Right atrium auricular region (tissue), 2 donors: ENCODE measurements around the gene RELB. TPM values are rescaled to one million over a fixed set of nuclear protein-coding genes. Genes with fewer than 3 reads are reported as not detected.

Experiments used
- DNase-seq: peaks from one replicate; pipeline ENCODE4 v3.0.0-alpha.2; 2019; ENCODE audit warnings: low spot score
- H3K27ac ChIP-seq, 2 donors: fragments of 200-600 bp; sonication (generic); 1 replicate in 1 of 2; 2 replicates in 1 of 2; pipeline ENCODE4 v1.5.1; 2016 to 2019
- H3K27me3 ChIP-seq, 2 donors: fragments of 200-600 bp; sonication (generic); one replicate each; pipeline versions ENCODE4 v1.5.1 to v1.6.0; 2017 to 2019
- H3K36me3 ChIP-seq: fragments of 200-600 bp; sonication (generic); one replicate; pipeline ENCODE4 v1.5.1; 2016
- H3K4me1 ChIP-seq, 2 donors: fragments of 200-600 bp; sonication (generic); one replicate each; pipeline versions ENCODE4 v1.5.1 to v1.6.0; 2017 to 2019
- H3K4me3 ChIP-seq, 2 donors: fragments of 200-600 bp; sonication (generic); 1 replicate in 1 of 2; 2 replicates in 1 of 2; pipeline ENCODE4 v1.5.1; 2017 to 2019; ENCODE audit warnings: mild to moderate bottlenecking in 1 of 2, moderate library complexity in 1 of 2
- H3K9me3 ChIP-seq, 2 donors: fragments of 200-600 bp; sonication (generic); one replicate each; pipeline ENCODE4 v1.5.1; 2019
- CTCF ChIP-seq, 2 donors: fragments of 200-600 bp; sonication (generic); IDR thresholded peaks; one replicate each; pipeline ENCODE4 v1.5.1; 2019; ENCODE audit warnings: antibody characterized with exemption in 2 of 2
- total RNA-seq, 2 donors: library from RNA; depleted of rRNA; stranded (reverse); fragments of >200 nt; gene quantifications; one replicate each; pipeline ENCODE4 v1.1.0, GENCODE V29; 2016

Gene RELB
- total RNA-seq, 2 donors from 2014 or later: 1.3 to 3.1 TPM

- no peak for DNase-seq
- no peaks in the 10 kb centered on the region for H3K27me3 ChIP-seq
- H3K9me3 ChIP-seq: no peaks in the 10 kb centered on the region
- H3K4me1 ChIP-seq: peaks cover 0 to 60% of the 10 kb centered on the region in 2 donors
- TF ChIP-seq CTCF (IDR thresholded peaks at IDR 0.05): no peak
- H3K27ac ChIP-seq: no peak overlapping the region
- H3K36me3 ChIP-seq: peaks cover 15% of the 10 kb centered on the region
- H3K4me3 ChIP-seq: no peak overlapping the region
These were observed 43.2 kb upstream of the RELB start for GRCh38 chr19:44958090-44958489.

GRCh38 chr19:44959691-44960090, 41.6 kb upstream of the RELB start:
- Histone ChIP-seq H3K36me3 (peaks cover 27% of the 10 kb centered on the region), H3K27me3 (no peaks in the 10 kb centered on the region), H3K9me3 (no peaks in the 10 kb centered on the region), H3K4me1 (peaks cover 0 to 49% of the 10 kb centered on the region in 2 donors), H3K4me3 (no peak overlapping the region), H3K27ac (no peak overlapping the region)
- TF ChIP-seq CTCF (IDR thresholded peaks at IDR 0.05): no peak
- no peak for DNase-seq

- Histone ChIP-seq H3K4me1 (peaks cover 0 to 44% of the 10 kb centered on the region in 2 donors), H3K4me3 (no peak overlapping the region), H3K27me3 (no peaks in the 10 kb centered on the region), H3K36me3 (peaks cover 39% of the 10 kb centered on the region), H3K9me3 (no peaks in the 10 kb centered on the region), H3K27ac (no peak overlapping the region)
- no peak for TF ChIP-seq CTCF (IDR thresholded peaks at IDR 0.05)
- no peak for DNase-seq
These were observed 40.1 kb upstream of the RELB start for GRCh38 chr19:44960906-44961728.

- no peaks in the 10 kb centered on the region for H3K27me3 ChIP-seq
- H3K4me1 ChIP-seq: peaks cover 0 to 37% of the 10 kb centered on the region in 2 donors
- no peak for TF ChIP-seq CTCF (IDR thresholded peaks at IDR 0.05)
- no peak for DNase-seq
- H3K9me3 ChIP-seq: no peaks in the 10 kb centered on the region
- no peak overlapping the region for H3K27ac ChIP-seq
- H3K36me3 ChIP-seq: peaks cover 46% of the 10 kb centered on the region
- no peak overlapping the region for H3K4me3 ChIP-seq
These were observed 39.4 kb upstream of the RELB start for GRCh38 chr19:44961821-44962220.

GRCh38 chr19:44968118-44968517, 33.1 kb upstream of the RELB start:
- H3K27ac ChIP-seq: no peak overlapping the region
- H3K9me3 ChIP-seq: no peaks in the 10 kb centered on the region
- H3K4me1 ChIP-seq: no peaks in the 10 kb centered on the region
- no peak overlapping the region for H3K4me3 ChIP-seq
- H3K27me3 ChIP-seq: no peaks in the 10 kb centered on the region
- DNase-seq: no peak
- no peak for TF ChIP-seq CTCF (IDR thresholded peaks at IDR 0.05)
- H3K36me3 ChIP-seq: peaks cover 51% of the 10 kb centered on the region

- Histone ChIP-seq H3K27ac (no peak overlapping the region), H3K9me3 (no peaks in the 10 kb centered on the region), H3K27me3 (no peaks in the 10 kb centered on the region), H3K4me3 (no peak overlapping the region), H3K36me3 (peaks cover 52% of the 10 kb centered on the region), H3K4me1 (no peaks in the 10 kb centered on the region)
- no peak for TF ChIP-seq CTCF (IDR thresholded peaks at IDR 0.05)
- no peak for DNase-seq
These were observed 32.6 kb upstream of the RELB start for GRCh38 chr19:44968670-44969069.
